Measurements from ENCODE around the gene SBNO2.

Gene SBNO2

DNA sequence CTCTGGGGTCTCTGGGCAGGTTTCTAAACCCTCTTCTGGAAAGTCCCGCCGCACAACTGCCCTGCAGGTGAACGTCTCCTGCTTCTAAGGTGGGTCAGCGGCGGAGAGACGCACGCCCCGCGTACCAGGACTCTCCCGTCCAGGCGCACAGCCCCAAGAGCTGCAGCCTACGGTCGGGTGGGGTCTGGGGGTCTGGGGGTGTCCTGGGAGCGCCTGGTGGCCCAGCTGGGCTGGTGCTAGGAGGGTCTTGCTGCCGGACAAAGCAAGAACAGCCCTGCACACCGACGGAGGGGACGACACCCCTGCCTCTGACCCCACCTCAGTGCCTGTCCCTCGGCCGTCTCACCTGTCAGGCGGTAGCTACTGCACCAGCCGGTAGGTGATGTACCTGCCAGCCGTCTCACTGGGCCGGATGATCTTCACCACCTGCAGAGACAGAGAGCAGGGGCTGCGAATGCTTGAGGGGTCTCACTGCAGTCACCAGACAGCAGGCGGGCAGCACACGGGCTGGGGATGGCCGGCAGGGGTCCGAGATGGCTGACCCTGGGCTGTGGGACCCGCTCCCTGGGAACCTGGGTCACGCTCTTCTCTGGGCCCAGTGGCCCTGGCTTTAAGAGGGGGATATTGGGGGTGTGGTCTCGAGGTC lies 84.8 kb downstream of the SBNO2 start:
- DNase-seq (ENCODE audit: low read depth in 2 of 2): no peak

DNA sequence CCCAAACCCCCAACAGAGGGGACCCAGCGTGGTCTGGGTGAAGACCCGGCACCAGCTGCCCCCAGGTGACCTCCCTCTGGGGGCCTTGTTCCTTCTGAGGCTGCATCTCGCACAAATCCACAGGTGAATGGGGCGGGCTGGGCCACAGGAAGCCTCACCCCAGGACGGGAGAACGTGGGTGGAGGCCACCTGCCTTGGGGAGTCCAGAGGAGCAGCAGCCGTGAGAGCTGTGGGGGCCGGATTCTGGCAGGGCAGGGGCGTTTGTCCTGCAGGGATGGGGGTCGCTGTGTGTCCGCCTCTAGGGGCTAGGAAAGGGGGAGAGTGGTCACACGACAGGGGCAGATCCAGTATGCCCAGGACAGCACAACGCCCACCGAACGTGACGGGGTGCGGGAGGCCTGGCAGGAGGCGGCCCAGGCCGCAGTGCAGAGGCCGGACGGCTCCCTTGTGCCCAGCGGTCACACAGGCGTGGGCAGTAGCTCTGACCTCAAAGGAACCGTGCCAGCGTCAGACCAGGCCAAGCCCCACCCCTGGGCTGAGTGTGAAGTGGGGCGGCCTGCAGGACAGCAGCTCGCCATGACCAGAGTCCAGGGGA lies 85.6 kb downstream of the SBNO2 start:
- no peak for DNase-seq (ENCODE audit: low read depth in 2 of 2)

DNA sequence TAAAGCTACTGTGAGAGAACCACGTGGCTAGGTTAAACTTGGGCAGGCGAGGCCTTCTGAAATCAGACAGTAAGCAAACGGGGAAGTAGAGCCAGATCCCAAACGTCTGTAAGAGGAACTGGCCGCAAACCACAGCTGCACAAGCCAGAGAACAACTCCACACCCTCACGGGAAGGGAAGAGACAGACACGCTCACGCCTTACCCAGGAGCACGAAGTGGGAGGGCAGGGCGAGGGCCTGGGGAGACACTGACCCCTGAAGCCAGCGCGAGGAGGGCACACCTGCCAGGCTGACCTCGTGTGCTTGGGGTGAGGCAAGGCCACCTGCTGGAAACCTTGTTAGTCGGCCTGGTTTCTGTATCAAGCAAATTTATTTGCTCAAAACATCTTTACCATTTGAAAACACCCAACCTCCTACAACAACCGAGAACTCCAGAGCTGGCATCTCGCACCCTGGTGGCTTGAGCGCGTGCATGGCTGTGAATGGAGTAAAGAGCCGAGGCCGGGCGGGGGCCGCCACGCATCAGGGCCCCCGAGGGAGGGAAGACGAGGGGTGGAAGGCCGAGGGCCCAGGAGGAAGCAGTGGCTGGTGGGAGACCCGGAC lies 86.2 kb downstream of the SBNO2 start:
- no peak for DNase-seq (ENCODE audit: low read depth in 2 of 2)

DNA sequence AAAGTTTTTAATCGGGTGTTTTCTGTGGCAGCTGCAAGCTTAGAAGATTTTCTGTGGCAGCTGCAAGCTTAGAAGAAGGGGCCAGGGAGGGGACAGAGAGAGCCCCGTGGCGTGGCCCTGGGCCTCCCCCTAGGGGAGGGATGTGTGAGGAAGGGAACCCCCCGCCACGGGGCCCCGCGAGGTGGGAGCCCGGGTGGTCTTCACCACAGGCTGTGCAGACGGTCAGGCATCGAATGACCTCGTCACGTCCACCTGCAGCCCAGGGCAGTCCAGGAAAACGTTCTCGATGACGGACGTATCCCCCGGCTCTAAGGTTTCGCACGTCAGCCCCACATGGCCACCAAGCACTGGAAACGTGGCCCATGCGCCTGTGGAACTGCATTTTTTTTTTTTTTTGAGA lies 87.5 kb downstream of the SBNO2 start:
- DNase-seq (ENCODE audit: low read depth in 2 of 2): no peak

DNA sequence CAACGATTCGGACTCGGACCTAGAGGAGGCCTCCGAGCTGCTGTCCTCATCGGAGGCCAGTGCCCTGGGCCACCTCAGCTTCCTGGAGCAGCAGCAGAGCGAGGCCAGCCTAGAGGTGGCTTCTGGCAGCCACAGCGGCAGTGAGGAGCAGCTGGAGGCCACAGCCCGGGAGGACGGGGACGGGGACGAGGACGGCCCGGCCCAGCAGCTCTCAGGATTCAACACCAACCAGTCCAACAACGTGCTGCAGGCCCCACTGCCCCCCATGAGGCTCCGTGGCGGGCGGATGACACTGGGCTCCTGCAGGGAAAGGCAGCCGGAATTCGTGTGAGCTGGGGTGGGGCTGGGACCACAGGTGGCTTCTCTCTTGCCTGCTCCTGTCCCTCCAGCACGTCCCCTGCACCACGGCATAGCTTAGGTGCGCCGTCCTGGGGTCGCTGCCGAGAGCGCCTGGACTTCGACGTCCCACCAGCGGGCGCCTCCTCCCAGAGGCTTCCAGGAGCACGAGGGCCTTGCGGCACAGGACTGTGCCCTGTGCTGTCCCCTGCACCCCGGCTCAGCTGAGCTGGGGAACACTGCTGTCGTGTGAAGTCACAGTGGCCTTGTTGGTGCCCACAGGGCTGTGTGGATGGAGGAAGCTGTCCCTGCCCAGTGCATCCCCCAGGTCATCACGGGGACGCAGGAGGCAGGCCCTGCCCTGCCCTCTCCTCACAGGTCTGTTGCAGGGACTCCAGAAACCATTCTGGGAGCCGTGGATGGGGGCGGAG lies 88.2 kb downstream of the SBNO2 start:
- DNase-seq (ENCODE audit: low read depth in 2 of 2): no peak

DNA sequence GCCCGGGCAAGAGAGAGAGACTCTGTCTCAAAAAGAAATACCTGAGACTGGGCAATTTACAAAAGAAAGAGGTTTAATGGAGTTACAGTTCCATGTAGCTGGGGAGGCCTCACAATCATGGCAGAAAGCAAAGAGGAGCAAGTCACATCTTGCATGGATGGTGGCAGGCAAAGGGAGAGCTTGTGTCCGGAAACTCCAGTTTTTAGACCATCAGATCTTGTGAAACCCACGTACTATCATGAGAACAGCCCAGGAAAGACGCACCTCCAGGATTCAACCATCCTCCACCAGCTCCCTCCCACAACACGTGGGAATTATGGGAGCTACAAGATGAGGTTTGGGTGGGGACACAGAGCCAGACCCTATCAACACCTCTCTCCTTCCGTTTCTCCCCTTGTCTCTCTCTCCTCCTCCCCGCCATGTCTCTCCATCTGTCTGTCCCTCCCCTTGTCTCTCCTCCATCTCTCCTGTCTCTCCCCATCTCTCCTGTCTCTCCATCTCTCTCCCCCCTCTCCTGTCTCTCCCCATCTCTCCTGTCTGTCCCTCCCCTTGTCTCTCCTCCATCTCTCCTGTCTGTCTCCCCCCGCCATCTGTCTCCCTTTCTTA lies 88.9 kb downstream of the SBNO2 start:
- no peak for DNase-seq (ENCODE audit: low read depth in 2 of 2)

DNA sequence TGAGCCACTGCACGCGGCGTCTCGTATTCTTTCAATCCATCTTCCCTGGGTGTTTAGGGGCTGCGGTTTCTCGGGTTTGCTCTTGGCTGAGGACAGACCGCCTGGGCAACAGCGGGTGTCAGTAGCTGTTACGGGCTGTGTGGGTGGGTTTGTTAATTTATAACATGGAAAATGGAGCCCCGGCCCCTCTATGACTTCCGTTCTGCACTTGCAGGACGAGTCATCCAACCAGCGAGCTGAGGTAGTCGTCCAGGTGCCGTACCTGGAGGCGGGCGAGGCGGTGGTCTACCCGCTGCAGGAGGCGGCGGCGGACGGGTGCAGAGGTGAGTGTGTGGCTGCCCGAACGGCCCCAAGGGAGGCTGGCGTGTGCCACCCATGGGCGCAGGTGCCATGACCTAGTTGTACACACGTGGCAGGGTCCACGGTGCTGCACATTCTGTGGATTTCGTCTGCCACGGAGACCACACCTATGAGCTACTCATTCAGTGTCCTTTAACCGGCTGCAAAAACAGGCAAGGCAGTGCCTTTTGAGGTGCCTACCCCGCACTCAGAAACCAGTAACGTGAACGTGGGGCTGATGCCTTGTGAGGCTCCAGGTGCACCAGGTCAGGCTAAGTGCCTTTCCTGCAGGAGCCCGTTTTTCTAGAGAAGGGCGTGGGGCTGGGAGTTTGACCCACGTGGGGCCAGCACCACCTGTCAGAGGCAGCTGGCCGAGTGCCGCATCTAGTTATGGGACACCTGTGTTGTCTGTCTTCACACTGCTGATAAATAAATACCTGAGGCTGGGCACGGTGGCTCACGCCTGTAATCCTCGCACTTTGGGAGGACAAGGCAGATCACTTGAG lies 89.8 kb downstream of the SBNO2 start:
- no peak for DNase-seq (ENCODE audit: low read depth in 2 of 2)

DNA sequence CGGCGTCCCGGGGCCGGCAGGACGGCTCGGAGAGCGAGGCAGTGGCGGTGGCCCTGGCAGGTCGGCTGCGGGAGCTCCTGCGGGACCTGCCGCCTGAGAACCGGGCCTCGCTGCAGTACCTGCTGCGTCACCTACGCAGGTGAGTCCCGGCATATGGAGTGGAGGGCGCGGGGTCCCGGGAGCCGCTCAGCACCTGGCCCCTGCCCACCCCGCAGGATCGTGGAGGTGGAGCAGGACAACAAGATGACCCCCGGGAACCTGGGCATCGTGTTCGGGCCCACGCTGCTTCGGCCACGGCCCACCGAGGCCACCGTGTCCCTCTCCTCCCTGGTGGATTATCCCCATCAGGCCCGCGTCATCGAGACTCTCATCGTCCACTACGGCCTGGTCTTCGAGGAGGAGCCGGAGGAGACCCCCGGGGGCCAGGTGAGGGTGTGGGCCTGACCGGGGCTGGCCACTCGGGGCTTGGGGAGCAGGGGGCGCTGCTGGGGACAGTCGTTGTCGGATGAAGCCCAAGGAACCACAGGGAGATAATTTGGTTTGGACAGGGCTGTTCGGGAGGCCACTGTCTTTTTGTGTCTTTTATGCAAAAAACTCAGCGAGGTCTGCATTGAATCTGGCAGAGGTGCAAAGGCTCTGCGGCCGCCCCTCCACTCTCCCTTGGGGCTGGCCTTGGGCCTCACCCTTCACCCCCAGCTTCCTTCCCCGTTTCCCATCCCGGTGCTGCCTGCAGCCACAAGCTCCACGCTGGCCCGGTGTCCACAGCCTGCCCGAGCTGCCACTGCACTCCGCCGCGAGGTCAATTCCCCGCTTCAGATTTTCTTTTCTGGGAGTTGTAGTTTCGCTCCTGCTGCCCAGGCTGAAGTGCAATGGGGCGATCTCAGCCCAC lies 90.9 kb downstream of the SBNO2 start:
- DNase-seq (ENCODE audit: low read depth in 2 of 2): no peak

DNA sequence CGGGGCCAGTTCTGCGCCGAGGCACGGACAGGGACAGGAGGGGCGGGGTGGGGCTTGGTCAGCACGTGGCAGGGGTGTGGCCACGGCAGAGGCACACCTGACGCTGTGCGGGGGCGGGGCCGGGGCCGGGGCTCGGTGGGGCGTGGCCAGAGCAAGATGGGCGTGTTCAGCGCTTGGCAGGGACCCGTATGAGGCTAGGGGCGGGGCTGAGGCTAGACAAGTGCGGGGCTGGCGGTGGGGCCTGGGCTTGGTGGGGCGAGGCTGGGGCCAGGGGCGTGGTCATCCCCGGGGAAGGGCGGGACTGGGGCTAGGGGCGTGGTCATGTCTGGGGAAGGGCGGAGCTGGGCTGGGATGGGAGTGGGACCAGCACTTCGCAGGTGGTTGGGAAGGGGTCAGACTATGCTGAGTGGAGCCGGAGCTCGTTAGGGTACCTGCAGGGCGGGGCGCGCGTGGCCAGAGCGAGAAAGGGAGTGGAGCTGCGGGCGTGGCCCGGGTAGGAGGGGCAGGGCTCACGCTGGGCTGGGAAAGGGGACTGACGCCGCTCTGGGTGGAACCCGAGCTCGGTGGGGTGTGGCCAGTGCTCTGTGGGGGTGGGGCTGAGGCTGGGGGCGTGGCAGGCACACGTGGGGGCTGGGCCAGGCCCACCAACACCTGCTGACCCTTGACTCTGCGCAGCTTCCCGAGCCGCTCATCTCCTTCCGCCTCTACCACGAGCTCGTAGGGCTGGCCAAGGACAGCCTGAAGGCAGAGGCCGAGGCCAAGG lies 91.7 kb downstream of the SBNO2 start:
- peak; percentile 81 to 86 for DNase-seq (ENCODE audit: low read depth in 2 of 2)

DNA sequence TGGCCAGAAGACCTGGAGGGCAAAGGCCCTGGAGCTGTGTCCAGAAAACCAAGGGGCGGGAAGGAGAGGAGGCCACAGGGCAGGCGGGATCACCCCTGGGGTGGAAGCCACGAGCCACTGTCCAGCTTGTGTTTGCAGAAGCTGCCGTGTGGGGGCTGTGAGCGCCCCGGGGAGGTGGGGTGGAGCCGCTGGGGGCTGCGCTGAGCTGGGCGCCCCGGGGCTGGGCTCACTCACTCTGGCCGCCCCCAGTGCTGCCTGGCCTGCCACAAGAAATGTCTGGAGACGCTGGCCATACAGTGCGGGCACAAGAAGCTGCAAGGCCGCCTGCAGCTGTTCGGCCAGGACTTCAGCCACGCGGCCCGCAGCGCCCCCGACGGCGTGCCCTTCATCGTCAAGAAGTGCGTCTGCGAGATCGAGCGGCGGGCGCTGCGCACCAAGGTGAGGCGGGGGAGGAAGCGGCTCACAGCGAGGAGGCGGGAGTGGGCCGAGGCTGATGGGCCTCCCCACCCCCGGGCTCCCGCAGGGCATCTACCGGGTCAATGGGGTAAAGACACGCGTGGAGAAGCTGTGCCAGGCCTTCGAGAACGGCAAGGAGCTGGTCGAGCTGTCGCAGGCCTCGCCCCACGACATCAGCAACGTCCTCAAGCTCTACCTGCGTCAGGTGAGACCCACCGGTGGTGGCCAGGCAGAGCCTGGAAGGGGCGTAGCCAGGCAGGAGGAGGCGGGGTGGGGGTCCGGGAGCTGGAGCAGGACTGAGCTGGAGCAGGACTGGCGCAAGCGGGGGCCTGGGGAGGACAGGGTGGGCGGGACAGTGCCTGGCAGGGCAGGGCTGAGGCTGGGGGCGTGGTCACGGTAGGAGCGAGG lies 92.5 kb downstream of the SBNO2 start:
- no peak for DNase-seq (ENCODE audit: low read depth in 2 of 2)

DNA sequence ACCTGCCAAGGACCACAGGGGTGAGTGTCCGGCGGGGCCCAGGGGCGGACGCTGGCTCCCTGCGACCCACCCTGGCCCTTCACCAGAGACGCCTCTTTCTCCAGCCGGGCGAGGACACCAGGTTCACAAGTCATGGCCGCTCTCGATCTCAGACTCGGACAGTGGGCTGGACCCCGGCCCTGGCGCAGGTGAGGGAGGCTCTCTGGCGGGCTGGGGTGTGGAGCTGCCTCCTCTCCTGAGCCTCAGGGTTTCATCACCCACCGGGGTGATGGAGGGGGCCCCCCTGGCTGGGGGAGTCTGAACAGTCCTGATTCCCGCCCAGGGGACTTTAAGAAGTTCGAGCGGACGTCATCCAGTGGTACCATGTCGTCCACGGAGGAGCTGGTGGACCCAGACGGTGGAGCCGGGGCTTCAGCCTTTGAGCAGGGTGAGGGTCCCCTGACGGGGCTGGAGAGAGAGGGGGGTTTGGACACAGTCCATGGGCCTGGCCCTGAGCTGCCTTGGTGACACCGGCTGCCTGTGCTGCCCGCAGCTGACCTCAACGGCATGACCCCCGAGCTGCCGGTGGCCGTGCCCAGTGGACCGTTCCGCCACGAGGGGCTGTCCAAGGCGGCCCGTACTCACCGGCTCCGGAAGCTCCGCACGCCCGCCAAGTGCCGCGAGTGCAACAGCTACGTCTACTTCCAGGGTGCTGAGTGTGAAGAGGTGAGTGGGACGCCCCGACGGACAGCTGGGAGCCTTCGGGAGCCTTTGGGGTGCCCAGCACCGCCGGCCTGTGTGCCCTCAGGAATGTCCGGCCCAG lies 93.5 kb downstream of the SBNO2 start:
- no peak for DNase-seq (ENCODE audit: low read depth in 2 of 2)

DNA sequence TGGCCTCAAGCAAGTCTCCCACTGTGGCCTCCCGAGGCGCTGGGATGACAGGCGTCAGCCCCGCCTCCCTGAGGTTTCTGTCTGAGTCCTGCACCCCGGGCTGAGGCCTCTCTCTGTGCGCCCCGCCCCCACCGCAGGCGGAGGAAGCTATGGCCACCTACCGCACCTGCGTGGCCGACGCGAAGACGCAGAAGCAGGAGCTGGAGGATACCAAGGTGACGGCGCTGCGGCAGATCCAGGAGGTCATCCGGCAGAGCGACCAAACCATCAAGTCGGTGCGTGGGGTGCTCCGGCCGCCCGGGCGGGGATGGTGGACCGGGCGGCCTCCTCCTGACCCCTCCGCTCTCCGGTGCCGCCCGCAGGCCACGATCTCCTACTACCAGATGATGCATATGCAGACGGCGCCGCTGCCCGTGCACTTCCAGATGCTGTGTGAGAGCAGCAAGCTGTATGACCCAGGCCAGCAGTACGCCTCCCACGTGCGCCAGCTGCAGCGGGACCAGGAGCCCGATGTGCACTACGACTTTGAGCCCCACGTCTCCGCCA lies 94.4 kb downstream of the SBNO2 start:
- DNase-seq (ENCODE audit: low read depth in 2 of 2): peak; percentile 71 to 80

DNA sequence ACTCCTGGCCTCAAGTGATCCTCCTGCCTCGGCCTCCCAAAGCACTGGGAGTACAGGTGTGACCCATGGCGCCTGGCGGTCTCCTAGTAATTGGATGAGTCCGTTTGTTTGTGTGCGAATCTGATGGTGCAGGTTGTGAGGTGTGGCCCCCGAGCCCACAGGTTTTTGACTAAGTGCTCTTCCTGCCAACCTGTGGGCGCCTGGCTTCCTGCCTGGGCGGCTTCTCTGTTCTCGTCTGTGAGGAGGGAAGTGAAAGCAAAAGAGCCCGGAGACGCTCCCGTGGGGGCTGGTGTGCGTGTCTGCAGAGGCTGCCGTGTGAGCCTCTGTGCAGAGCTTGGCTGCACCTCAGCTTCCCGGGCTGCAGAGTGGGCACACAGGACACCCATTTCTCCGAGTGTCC lies 97.1 kb downstream of the SBNO2 start:
- DNase-seq (ENCODE audit: low read depth in 2 of 2): peak; percentile 80 to 88

DNA sequence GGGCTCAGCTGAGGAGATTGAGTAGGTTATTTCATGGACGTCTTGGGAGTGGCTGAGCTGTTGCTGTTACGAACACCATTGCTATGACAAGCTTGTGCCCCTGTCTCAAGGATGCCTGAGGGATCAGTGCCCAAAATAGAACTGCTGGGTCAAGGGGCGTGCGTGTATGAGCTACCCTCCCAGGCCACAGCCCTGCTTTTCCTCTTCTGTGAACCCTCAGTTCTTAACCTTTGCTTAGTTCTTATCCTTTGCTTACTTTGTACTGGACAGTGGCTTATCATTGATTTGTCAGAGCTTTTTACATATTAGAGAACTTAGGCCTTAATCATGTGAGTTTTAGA lies 98.1 kb downstream of the SBNO2 start:
- no peak for DNase-seq (ENCODE audit: low read depth in 2 of 2)

DNA sequence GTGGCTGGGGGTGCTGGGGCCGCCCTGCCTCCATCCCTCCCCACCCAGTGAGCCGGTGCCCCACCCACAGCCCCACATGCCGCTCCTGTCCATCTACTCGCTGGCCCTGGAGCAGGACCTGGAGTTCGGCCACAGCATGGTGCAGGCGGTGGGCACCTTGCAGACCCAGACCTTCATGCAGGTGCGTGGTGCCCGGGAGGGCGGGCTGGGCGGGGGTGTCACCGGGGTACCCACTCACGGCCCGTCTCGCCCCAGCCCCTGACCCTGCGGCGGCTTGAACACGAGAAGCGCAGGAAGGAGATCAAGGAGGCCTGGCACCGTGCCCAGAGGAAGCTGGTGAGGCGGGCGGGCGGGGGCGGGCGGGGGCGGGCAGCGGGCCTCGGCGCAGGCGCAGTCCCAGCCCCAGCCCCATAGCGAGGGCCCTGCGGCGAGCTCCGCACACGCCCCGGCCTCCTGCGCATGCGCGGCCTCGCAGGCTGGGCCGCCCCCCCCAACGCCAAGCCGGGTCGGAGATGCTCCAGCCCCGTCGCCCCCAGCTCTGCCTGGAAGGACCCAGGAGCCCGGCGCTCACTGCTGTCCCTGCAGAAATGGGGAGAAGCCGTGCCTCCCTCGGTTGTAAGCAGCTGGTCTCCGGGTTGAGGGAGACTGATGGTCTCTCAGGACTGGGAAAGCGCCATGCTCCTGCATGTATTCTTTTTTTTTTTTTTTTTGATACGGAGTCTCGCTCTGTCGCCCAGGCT lies 99.4 kb downstream of the SBNO2 start:
- DNase-seq (ENCODE audit: low read depth in 2 of 2): peak; percentile 74 to 78

DNA sequence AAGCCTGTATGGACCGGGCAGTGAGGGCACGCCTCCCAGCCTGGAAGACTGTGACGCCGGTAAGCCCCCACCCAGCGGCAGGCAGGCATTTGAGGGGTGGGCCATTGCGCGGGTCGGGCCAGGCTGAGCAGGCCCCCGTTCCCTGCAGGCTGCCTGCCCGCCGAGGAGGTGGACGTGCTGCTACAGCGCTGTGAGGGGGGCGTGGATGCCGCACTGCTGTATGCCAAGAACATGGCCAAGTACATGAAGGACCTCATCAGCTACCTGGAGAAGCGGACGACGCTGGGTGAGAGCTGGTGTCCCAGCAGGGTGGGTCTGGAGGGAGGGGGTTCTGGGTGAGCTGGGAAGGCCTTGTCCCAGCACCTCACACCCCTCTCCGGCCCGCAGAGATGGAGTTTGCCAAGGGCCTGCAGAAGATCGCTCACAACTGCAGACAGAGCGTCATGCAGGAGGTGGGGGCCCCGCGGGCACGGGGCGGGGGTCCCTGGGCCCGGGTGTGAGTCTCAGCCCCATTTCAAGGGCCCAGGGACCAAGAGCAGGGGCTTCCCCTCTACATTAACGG lies 100.0 kb downstream of the SBNO2 start:
- DNase-seq (ENCODE audit: low read depth in 2 of 2): no peak
